ENCODE results near the gene ADAMTSL4.

The ADAMTSL4 gene

GRCh38 chr1:150535511-150536287 lies 13.5 kb upstream of the ADAMTSL4 start:
- no peak for DNase-seq (ENCODE audit: low spot score)

- DNase-seq (ENCODE audit: low spot score) = no peak
These were observed 12.1 kb upstream of the ADAMTSL4 start for GRCh38 chr1:150536836-150537731.

- DNase-seq (ENCODE audit: low spot score) = no peak
These were observed 11.2 kb upstream of the ADAMTSL4 start for GRCh38 chr1:150537732-150538684.

GRCh38 chr1:150543500-150544143 lies 5.6 kb upstream of the ADAMTSL4 start:
- no peak for DNase-seq (ENCODE audit: low spot score)

DNA sequence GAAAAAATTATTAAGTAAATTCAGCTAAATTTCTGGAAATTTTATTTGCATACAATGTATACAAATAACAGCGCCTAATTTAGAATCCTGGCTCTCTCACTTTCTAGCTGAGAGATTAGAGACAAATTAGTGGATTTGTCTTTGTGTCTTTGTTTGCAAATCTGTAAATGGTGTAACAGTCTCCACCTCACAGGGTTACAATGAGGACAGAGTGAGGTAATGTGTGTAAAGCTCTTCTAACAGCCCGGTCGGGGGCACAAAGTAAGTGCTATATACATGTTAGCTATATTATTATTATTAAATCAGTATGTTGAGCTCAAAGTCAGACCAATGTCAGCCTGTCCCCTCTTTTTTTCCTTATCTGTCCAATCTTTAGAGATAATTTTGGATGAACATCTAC lies 5.0 kb upstream of the ADAMTSL4 start:
- no peak for DNase-seq (ENCODE audit: low spot score)

- DNase-seq (ENCODE audit: low spot score) = no peak
These were observed 3.6 kb upstream of the ADAMTSL4 start for GRCh38 chr1:150545486-150546032.

DNA sequence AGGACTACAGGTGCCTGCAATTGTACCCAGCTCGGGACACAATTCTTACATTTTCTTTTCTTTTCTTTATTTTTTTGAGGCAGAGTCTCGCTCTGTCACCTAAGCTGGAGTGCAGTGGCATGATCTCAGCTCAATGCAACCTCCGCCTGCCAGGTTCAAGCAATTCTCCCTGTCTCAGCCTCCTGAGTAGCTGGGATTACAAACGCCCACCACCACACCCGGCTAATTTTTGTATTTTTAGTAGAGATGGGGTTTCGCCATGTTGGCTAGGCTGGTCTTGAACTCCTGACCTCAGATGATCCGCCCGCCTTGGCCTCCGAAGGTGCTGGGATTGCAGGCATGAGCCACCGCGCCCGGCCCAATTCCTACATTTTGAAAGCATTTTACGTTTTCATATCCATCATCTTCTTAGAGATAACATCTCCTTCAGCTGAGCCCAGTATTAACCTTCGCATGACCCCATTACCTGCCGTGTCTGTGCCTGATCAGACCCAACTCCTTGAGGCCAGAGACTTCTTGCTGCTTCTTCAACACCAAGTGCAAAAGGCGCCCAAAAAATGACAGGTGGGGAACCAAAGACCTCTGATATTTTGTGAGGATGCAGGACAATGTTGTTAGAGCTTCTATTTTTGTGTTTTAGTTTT lies 2.8 kb upstream of the ADAMTSL4 start:
- DNase-seq (ENCODE audit: low spot score) = no peak

GRCh38 chr1:150548324-150548631 lies 930 bp upstream of the ADAMTSL4 start:
- no peak for DNase-seq (ENCODE audit: low spot score)

- DNase-seq (ENCODE audit: low spot score) = no peak
These were observed 451 bp downstream of the ADAMTSL4 start for GRCh38 chr1:150549496-150550221.

- DNase-seq (ENCODE audit: low spot score) = no peak
These were observed 1.2 kb downstream of the ADAMTSL4 start for GRCh38 chr1:150550222-150551050.

- DNase-seq (ENCODE audit: low spot score) = no peak
These were observed 2.0 kb downstream of the ADAMTSL4 start for GRCh38 chr1:150551051-150551783.

- DNase-seq (ENCODE audit: low spot score) = no peak
These were observed 2.5 kb downstream of the ADAMTSL4 start for GRCh38 chr1:150551784-150552127.

DNA sequence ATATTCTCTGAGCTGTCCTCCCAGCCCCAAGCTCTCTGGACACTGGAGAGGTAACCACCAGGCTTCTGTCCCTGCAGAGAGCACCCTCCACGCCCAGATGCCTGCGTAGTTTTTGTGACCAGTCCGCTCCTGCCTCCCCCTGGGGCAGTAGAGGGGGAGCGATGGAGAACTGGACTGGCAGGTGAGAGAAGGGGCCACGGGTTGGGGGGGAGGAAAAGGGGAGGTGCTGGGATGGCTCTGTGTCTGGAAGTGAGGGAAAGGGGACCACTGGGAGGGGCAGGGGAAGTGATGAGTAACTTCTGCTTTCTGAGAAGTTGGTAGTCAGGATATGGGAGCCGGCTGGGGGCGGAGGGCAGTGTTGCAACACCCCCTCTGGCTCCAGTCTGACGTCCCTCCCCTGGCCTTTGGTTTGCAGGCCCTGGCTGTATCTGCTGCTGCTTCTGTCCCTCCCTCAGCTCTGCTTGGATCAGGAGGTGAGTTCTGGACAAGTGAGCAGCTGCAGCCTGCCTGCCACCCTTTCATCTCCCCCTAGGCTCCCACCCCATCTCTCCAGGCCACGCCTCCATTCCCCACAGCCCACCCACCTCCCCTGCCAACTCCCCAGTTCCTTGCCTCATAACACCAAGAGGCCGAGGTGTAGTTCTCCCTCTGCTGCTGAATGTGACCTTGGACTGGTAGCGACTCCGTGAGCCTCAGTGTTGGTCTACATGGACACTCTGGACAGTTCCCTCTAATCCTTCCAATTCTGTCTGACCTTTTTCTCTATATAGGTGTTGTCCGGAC lies 3.1 kb downstream of the ADAMTSL4 start:
- DNase-seq (ENCODE audit: low spot score) = peak; percentile 50

DNA sequence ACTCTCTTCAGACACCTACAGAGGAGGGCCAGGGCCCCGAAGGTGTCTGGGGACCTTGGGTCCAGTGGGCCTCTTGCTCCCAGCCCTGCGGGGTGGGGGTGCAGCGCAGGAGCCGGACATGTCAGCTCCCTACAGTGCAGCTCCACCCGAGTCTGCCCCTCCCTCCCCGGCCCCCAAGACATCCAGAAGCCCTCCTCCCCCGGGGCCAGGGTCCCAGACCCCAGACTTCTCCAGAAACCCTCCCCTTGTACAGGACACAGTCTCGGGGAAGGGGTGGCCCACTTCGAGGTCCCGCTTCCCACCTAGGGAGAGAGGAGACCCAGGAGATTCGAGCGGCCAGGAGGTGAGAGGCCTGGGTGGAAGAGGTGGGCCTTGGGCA lies 3.7 kb downstream of the ADAMTSL4 start:
- DNase-seq (ENCODE audit: low spot score) = no peak

DNA sequence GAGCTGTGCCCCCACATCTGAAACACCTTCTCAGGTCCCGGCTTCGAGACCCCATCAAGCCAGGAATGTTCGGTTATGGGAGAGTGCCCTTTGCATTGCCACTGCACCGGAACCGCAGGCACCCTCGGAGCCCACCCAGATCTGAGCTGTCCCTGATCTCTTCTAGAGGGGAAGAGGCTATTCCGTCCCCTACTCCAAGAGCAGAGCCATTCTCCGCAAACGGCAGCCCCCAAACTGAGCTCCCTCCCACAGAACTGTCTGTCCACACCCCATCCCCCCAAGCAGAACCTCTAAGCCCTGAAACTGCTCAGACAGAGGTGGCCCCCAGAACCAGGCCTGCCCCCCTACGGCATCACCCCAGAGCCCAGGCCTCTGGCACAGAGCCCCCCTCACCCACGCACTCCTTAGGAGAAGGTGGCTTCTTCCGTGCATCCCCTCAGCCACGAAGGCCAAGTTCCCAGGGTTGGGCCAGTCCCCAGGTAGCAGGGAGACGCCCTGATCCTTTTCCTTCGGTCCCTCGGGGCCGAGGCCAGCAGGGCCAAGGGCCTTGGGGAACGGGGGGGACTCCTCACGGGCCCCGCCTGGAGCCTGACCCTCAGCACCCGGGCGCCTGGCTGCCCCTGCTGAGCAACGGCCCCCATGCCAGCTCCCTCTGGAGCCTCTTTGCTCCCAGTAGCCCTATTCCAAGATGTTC lies 4.3 kb downstream of the ADAMTSL4 start:
- no peak for DNase-seq (ENCODE audit: low spot score)

DNA sequence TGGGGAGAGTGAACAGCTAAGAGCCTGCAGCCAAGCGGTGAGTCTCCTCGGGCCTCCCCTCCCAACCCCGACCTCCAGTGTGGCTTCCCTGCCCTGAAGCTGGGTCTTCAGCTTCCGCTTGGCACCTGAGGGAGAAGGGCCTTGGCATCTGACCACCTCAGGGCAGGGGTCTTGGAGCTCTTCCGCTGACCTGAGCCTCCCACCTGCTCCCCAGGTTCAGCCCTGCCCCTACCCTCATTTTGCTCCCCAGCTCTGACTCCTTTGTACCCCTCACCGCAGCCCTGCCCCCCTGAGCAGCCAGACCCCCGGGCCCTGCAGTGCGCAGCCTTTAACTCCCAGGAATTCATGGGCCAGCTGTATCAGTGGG lies 4.9 kb downstream of the ADAMTSL4 start:
- no peak for DNase-seq (ENCODE audit: low spot score)

GRCh38 chr1:150555198-150555970 lies 6.2 kb downstream of the ADAMTSL4 start:
- no peak for DNase-seq (ENCODE audit: low spot score)

All from cerebellar cortex (tissue), 1 donor.